ENCODE data around the gene BUB1.

- TF ChIP-seq EZH2 (IDR thresholded peaks at IDR 0.05; ENCODE audit: insufficient read depth, poor library complexity, severe bottlenecking) (no peak), EZH2phosphoT487 (IDR thresholded peaks at IDR 0.05; ENCODE audit: insufficient read depth, low read depth) (no peak)
Measured at GRCh38 chr2:110670826-110671225, 7.0 kb downstream of the BUB1 start.

Data from GM23248 (cell line).